Measurements from ENCODE around the gene ZMAT3.
"Not testable (repeated sequence)": the region's sequence is repeated elsewhere in the genome, so short reads cannot be mapped to it uniquely, and the experiment has no call there.

Gene ZMAT3

DNA sequence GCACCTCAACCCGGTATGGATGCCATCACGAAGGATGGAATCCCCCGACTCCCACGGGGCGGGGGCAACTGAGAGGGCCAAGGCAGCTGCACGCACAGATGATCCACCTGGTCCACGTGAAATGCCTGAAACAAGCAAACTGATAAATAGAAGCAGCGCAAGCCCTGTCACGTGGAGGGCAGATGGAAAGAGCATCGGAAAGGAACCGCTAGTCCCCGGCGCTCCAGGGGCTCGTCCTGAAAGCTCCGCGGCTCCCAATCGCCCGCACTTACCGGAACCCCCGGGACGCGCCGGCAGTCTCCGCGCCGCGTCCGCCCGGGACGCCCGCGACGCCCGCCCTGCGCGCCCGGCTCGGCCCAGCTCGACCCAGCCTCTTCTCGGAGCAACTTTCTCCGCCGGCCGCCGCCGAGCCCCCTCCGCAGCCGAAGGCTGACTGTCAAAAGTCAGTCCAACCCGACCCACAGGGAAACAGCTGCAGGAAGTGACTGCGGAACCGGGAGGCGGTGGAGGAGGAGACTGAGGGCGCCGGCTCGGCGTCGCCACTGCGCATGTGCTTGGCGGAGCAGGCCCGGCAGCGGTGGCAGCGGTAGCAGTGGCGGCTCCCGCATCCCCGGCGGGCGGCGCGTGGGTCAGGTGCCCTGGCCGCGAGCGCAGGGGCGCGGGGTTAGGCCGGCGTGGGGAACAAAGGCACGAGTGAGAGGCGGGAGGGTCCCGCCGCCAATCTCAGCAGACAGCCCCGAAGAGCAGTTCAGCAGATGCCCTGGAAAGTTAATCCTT lies at the start of gene ZMAT3:
Gene ZMAT3 (minus strand): TSS at position 487 of the 777 bp plus-strand sequence. CDS start 4,057 bp downstream, outside the sequence.
- peak within 1 kb of the TSS; percentile 79 for H3K4me3 ChIP-seq (ENCODE audit: low read depth, low read length)
- peak; percentile 45 for DNase-seq (ENCODE audit: low read depth)

GRCh38 chr3:179116816-179117215 lies 45.2 kb upstream of the ZMAT3 start:
- H3K4me3 ChIP-seq (ENCODE audit: low read depth, low read length): no peak overlapping the region
- no peak for DNase-seq (ENCODE audit: low read depth)

- not testable (repeated sequence) for H3K4me3 ChIP-seq (ENCODE audit: low read depth, low read length); DNase-seq (ENCODE audit: low read depth)
Observed at GRCh38 chr3:179115444-179115843, 43.8 kb upstream of the ZMAT3 start.

DNA sequence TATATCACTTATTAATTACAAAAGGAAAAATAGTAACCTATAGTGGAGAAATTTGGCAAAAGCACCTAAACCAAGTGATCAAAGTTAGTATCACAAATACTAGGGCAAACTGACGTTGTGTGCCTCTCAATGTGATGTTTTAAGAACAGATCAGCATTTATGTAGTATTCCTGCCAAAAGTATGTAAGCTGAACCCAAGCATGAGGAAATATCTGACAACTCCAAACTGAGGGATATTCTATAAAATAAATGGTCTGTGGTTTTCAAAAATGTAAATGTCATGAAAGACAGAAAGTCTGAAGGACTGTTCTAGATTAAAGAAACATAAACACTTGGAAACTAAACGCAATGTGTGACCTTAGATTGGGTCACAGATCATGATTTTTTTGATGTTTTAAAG lies 42.3 kb upstream of the ZMAT3 start:
- H3K4me3 ChIP-seq (ENCODE audit: low read depth, low read length): no peak overlapping the region
- peak; percentile 44 for DNase-seq (ENCODE audit: low read depth)

DNA sequence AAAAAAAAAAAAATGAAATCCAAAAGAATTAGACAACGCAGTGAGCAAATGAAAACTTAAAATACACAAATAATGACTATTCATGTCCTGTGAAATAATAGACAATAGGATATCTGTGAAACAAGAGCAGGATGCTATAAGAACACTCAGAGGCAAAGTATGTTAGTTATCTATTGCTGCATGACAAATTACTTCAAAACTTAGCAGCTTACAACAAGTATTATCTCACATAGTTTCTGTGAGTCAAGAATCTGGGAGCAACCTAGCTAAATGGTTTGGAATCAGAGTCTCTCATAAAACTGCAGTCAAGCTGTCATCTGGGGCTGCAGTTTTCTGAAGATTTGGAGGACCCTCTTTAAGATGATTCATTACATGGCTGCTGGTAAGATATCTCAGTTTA lies 36.5 kb upstream of the ZMAT3 start:
- peak; percentile 47 for DNase-seq (ENCODE audit: low read depth)
- no peak overlapping the region for H3K4me3 ChIP-seq (ENCODE audit: low read depth, low read length)

DNA sequence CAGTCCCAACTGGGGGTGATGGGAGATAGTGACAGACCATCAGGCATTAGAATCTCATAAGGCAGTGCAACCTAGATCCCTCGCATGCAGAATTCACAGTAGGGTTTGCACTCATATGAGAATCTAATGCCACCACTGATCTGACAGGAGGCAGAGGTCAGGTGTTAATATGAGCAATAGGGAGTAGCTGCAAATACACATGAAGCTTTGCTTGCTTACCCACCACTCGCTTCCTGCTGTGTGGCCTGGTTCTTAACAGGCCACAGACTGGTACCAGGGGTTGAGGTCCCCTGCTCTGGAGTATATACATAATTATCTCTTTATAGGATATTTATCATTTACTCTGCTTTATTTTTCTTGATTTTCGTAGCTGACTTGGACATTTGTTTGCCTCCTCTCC lies 36.0 kb upstream of the ZMAT3 start:
- DNase-seq (ENCODE audit: low read depth): no peak
- no peak overlapping the region for H3K4me3 ChIP-seq (ENCODE audit: low read depth, low read length)

DNA sequence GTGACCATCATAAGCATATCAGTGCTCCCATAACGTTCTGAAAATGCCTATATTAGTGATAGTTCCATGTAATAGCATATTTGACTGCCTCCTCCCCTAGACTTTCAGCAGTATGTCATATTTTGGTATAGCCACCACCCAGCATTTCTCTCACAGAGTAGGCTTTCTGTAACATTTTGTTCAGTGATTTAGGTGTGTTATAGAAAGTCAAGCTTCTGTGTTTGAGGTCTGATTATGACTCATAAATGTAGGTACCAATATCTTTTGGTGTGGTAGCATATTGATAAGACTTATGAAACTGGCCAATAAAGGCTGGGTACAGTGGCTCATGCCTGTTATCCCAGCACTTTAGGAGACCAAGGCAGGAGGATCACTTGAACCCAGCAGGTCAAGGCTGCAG lies 34.3 kb upstream of the ZMAT3 start:
- H3K4me3 ChIP-seq (ENCODE audit: low read depth, low read length): no peak overlapping the region
- no peak for DNase-seq (ENCODE audit: low read depth)

DNA sequence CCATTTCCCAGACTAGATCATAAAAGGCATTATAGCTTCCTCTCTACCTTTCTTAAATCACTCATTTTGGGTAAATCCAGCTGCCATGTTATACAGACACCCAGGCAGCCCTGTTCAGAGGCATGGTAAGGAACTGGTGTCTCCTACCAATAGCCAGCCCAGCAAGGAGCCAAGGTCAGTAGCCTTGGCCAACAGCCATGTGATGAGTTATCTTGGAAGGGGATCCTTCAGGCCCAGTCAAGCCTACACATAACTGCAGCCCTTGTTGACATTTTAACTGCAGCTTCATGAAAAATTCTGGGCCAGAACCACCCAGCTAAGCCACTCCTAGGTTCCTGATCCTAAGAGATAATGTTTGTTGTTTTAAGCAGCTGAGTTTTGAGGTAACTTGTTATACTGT lies 29.0 kb upstream of the ZMAT3 start:
- H3K4me3 ChIP-seq (ENCODE audit: low read depth, low read length): no peak overlapping the region
- DNase-seq (ENCODE audit: low read depth): peak; percentile 38

GRCh38 chr3:179098388-179099077 lies 26.9 kb upstream of the ZMAT3 start:
- no peak overlapping the region for H3K4me3 ChIP-seq (ENCODE audit: low read depth, low read length)
- peak; percentile 35 for DNase-seq (ENCODE audit: low read depth)

DNA sequence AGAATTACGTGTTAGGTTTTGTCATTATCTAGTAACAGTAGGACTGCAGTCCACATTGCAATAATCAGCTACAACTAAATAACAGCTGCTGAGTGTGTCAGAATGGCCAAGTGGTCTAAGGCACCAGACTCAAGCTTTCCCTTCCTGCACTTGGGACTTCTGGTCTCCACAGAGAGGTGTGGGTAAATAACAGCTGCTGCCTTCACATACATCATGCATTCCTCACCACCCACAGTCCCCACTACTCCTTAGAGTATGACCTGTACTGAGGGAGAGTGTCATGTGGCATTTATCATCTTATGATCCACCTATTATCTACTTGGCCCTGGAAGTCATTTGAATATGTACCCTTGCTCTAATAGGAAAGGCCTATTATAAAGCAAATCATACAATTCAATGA lies 22.2 kb upstream of the ZMAT3 start:
- no peak overlapping the region for H3K4me3 ChIP-seq (ENCODE audit: low read depth, low read length)
- peak; percentile 62 for DNase-seq (ENCODE audit: low read depth)

- no peak for DNase-seq (ENCODE audit: low read depth)
- H3K4me3 ChIP-seq (ENCODE audit: low read depth, low read length): no peak overlapping the region
Observed at GRCh38 chr3:179091113-179091512, 19.5 kb upstream of the ZMAT3 start.

- no peak overlapping the region for H3K4me3 ChIP-seq (ENCODE audit: low read depth, low read length)
- DNase-seq (ENCODE audit: low read depth): no peak
Observed at GRCh38 chr3:179088306-179088705, 16.7 kb upstream of the ZMAT3 start.

DNA sequence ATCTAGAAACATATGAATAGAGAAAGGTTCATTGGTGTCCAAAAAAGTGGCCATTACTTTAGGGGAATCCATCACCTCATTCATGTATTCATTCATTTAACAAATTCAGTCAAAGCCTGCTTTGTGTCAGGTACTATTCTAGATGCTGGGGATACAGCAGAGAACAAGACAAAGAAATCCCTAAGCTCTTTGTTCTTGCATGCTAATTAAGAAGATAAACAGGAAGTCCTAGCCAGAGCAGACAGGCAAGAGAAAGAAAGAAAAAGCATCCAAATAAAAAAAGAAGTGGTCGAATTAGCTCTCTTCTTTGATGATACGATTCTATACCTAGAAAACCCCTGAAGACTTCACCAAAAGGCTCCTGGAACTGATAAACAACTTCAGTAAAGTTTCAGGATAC lies 12.4 kb upstream of the ZMAT3 start:
- H3K4me3 ChIP-seq (ENCODE audit: low read depth, low read length): no peak overlapping the region
- DNase-seq (ENCODE audit: low read depth): no peak

DNA sequence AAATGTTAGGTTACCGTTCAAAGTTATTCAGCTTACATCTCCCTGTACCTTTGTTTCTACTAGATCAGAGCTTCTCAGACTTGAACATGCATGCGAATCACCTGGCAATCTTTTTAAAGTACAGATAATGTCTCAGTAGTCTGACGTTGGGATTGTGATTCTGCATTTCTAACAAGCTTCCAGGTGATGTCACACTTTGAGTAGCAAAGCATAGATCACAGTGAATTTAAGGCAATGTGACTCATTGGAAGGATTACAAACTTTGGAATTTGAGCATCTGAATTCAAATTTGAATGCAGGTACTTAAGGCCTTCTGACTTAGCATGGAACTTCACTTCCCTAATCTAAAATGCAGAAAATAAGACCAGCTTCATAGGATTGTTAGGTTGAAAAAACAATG lies 10.8 kb upstream of the ZMAT3 start:
- no peak for DNase-seq (ENCODE audit: low read depth)

DNA sequence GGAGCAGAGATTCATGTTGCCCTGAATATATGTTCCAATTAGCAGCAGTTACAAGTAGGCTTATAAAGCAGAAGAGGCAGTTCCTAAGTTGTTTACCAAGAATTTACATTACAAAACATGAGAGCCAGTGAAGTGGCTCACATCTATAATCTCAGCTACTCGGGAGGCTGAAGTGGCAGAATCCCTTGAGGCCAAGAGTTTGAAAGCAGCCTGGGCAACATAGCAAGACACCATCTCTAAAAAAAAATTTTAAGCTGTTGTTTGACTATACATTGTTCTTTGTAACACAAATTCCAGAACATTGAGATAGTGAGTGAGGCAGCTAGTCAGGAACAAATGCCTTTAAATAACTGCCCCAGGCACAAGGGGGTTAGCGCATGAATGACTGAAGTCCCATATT lies 10.3 kb upstream of the ZMAT3 start:
- no peak for DNase-seq (ENCODE audit: low read depth)
- no peak overlapping the region for H3K4me3 ChIP-seq (ENCODE audit: low read depth, low read length)

More for the DNA sequence above, 10.8 kb upstream of the ZMAT3 start:
- no peak overlapping the region for H3K4me3 ChIP-seq (ENCODE audit: low read depth, low read length)

DNA sequence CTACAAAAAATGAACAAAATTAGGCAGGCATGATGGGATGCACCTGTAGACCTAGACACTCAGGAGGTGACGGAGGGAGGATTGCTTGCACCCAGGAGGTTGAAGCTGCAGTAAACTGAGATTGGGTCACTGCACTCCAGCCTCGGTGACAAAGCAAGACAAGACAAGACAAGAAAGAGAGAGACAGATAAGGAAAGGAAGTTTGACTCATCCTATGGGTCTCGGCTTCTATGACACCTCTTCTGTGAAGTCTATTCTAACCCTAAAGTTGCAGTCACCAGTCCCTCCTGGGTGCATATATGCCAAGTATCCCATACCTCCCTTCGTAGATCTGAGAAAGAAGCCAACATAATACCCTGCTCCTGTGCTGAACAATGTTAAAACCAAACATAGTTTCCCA lies 7.9 kb upstream of the ZMAT3 start:
- H3K4me3 ChIP-seq (ENCODE audit: low read depth, low read length): no peak overlapping the region
- DNase-seq (ENCODE audit: low read depth): no peak

DNA sequence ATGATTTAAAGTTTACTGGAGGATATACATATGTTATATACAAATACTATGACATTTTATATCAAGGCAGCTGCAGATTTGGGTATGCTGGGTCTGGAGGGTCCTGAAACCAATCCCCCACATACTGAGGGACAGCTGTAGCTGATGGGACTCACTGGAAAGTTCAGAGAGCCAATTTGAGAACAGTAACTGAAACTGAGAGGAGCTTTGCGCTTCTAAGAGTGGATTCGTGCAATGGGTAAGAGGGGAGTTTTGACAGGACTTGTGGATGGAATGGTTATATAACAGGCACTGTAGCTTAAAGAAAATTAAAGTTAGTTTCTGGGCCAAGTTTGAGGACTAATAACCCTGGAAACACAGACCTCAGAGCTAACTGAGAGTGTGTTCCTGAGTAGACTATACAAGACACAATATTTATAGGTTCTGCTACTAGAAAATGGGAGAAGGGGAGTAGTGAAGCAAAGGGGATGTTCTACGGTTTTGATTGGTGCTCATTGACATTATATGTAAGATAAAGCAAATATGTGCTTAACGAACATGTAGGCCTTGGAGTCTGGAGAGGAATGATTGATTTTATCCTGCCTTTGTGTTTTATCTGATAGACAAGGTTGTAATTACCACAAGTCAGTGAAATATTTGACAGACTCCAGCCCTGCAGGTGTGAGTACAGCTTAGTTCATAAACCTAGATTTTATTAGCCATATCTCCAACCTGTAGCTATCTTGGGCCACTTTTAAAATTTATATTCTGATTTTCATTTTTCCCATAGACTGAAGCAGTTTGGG lies 4.8 kb upstream of the ZMAT3 start:
- no peak overlapping the region for H3K4me3 ChIP-seq (ENCODE audit: low read depth, low read length)
- DNase-seq (ENCODE audit: low read depth): no peak

DNA sequence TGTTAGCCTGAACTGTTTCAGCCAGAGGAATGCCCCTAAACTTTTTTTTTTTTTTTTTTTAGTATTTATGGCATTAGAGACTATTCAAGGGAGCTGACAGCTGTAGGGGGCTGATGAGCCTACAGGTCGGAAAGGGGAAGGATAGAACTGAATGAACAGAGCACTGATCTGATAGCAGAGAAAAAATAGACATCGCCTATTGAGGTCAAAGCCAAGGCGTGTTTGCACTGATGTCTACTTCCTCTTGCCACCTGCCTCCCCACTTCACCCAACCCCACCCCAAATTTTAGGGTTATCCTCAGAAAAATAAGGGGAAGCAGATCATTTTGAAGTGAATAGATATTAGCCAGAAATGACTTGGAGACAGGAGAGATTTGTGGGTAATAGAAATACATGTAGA lies 3.0 kb upstream of the ZMAT3 start:
- H3K4me3 ChIP-seq (ENCODE audit: low read depth, low read length): no peak overlapping the region
- DNase-seq (ENCODE audit: low read depth): no peak

DNA sequence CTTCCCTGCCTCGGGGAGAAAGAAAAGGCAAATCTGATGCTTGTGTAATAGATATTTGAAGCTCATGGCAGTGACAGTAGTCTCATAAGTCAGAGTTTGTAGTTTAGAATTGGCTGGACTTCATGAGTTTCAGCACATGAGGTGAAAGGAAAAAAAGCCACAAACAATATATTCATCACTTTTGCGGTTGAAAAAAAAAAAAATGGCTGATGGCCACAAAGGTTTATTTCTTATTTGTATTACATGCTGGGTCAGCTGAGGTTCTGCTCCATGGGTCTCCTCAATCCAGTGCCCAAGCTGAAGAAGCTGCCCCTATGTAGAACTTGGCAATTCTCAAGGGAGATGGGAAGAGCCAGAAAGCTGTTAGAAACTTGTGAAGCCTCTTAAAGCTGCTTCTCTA lies 2.2 kb upstream of the ZMAT3 start:
- no peak overlapping the region for H3K4me3 ChIP-seq (ENCODE audit: low read depth, low read length)
- DNase-seq (ENCODE audit: low read depth): no peak

DNA sequence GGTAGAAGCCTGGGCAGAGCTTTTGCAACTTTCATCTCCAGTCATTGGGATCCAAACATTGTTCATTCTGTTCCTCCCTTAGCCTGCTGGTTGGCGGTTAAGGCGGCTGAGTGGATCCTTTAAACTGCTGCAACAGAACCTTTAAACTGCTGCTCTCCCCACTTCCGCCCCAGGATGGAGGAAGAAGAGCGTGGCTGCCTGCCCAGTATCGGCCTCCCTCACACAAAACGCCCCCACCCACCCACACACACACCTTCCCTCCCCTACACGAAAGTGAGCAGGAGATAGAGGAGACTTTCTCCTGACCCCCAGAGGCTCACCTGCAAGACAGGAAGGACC lies 460 bp upstream of the ZMAT3 start:
- no peak for DNase-seq (ENCODE audit: low read depth)
- H3K4me3 ChIP-seq (ENCODE audit: low read depth, low read length): peak overlapping the region; percentile 79

DNA sequence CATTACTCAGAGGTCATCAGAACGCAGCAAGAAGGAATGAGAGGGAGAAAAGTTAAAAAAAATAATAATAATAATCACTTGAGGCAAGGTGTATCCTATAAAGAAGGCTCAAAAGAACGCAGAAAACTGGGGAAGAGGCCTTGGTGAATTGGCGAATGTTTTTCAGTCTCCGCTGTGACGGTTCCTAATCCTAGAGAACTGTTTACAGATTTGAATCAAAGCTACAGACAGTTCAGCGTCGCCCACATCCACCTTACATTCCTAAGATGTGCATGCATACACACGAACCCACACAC lies 634 bp downstream of the ZMAT3 start:
- H3K4me3 ChIP-seq (ENCODE audit: low read depth, low read length): peak overlapping the region; percentile 79
- no peak for DNase-seq (ENCODE audit: low read depth)
